Mononuclear cell (primary cell): ENCODE results near the gene ARHGEF11. TPM values are rescaled to one million over a fixed set of nuclear protein-coding genes. Genes with fewer than 3 reads are reported as not detected.

Source experiments
- H3K27me3 ChIP-seq: 2 replicates; pipeline ENCODE4 v1.6.0; 2011; ENCODE audit warnings: low read length, control low read depth; ENCODE audit not compliant: insufficient read depth
- H3K4me1 ChIP-seq: 2 replicates; pipeline ENCODE4 v1.5.1; 2011; ENCODE audit warnings: mild to moderate bottlenecking, low read length, control low read depth; ENCODE audit not compliant: insufficient read depth
- H3K4me3 ChIP-seq: 2 replicates; pipeline ENCODE4 v1.5.1; 2011; ENCODE audit warnings: mild to moderate bottlenecking, low read length, moderate library complexity
- H3K9me3 ChIP-seq: 2 replicates; pipeline ENCODE4 v1.5.1; 2011; ENCODE audit warnings: low read depth, mild to moderate bottlenecking, control low read depth, low read length
- total RNA-seq: library from RNA; depleted of rRNA; stranded (reverse); fragments of >200 nt; gene quantifications from one replicate; pipeline ENCODE4 v1.2.3, GENCODE V29; 2012

Gene ARHGEF11
- total RNA-seq, 1 donor = 18.3 TPM

GRCh38 chr1:156901590-156901900, 144.0 kb downstream of the ARHGEF11 start:
- no peaks in the 10 kb centered on the region for H3K27me3 ChIP-seq
- H3K4me1 ChIP-seq = no peaks in the 10 kb centered on the region
- H3K9me3 ChIP-seq = no peaks in the 10 kb centered on the region
- no peak overlapping the region for H3K4me3 ChIP-seq

- Histone ChIP-seq H3K4me3 (no peak overlapping the region), H3K27me3 (no peaks in the 10 kb centered on the region), H3K4me1 (no peaks in the 10 kb centered on the region), H3K9me3 (no peaks in the 10 kb centered on the region)
These were observed 144.5 kb downstream of the ARHGEF11 start for GRCh38 chr1:156900896-156901589.

- Histone ChIP-seq H3K27me3 (no peaks in the 10 kb centered on the region), H3K4me3 (no peak overlapping the region), H3K9me3 (no peaks in the 10 kb centered on the region), H3K4me1 (no peaks in the 10 kb centered on the region)
These were observed 145.4 kb downstream of the ARHGEF11 start for GRCh38 chr1:156899956-156900718.

GRCh38 chr1:156898971-156899664, 146.4 kb downstream of the ARHGEF11 start:
- H3K27me3 ChIP-seq = peaks cover 4% of the 10 kb centered on the region
- no peak overlapping the region for H3K4me3 ChIP-seq
- no peaks in the 10 kb centered on the region for H3K9me3 ChIP-seq
- H3K4me1 ChIP-seq = no peaks in the 10 kb centered on the region

- Histone ChIP-seq H3K9me3 (no peaks in the 10 kb centered on the region), H3K4me3 (no peak overlapping the region), H3K27me3 (peaks cover 12% of the 10 kb centered on the region), H3K4me1 (peaks cover 2% of the 10 kb centered on the region)
These were observed 147.4 kb downstream of the ARHGEF11 start for GRCh38 chr1:156898161-156898566.

- Histone ChIP-seq H3K9me3 (no peaks in the 10 kb centered on the region), H3K4me3 (no peak overlapping the region), H3K27me3 (peaks cover 16% of the 10 kb centered on the region), H3K4me1 (peaks cover 11% of the 10 kb centered on the region)
These were observed 148.3 kb downstream of the ARHGEF11 start for GRCh38 chr1:156897078-156897825.

GRCh38 chr1:156896490-156897033, 149.0 kb downstream of the ARHGEF11 start:
- Histone ChIP-seq H3K9me3 (no peaks in the 10 kb centered on the region), H3K4me1 (peaks cover 18% of the 10 kb centered on the region), H3K27me3 (peaks cover 22% of the 10 kb centered on the region), H3K4me3 (no peak overlapping the region)

- Histone ChIP-seq H3K4me1 (peaks cover 18% of the 10 kb centered on the region), H3K27me3 (peaks cover 28% of the 10 kb centered on the region), H3K4me3 (no peak overlapping the region), H3K9me3 (no peaks in the 10 kb centered on the region)
These were observed 149.6 kb downstream of the ARHGEF11 start for GRCh38 chr1:156895927-156896326.

- Histone ChIP-seq H3K4me1 (peaks cover 18% of the 10 kb centered on the region), H3K27me3 (peaks cover 30% of the 10 kb centered on the region), H3K9me3 (no peaks in the 10 kb centered on the region), H3K4me3 (no peak overlapping the region)
These were observed 150.1 kb downstream of the ARHGEF11 start for GRCh38 chr1:156895455-156895812.

GRCh38 chr1:156894711-156895454, 150.7 kb downstream of the ARHGEF11 start:
- Histone ChIP-seq H3K4me3 (no peak overlapping the region), H3K4me1 (peaks cover 18% of the 10 kb centered on the region), H3K9me3 (no peaks in the 10 kb centered on the region), H3K27me3 (peaks cover 33% of the 10 kb centered on the region)

- peaks cover 18% of the 10 kb centered on the region for H3K4me1 ChIP-seq
- no peaks in the 10 kb centered on the region for H3K9me3 ChIP-seq
- H3K4me3 ChIP-seq = no peak overlapping the region
- H3K27me3 ChIP-seq = peaks cover 33% of the 10 kb centered on the region
These were observed 151.5 kb downstream of the ARHGEF11 start for GRCh38 chr1:156894001-156894400.

- Histone ChIP-seq H3K9me3 (no peaks in the 10 kb centered on the region), H3K4me3 (no peak within 1 kb of the TSS), H3K27me3 (peaks cover 33% of the 10 kb centered on the region)
These were observed 152.2 kb downstream of the ARHGEF11 start, which contains the start of gene PEAR1 for GRCh38 chr1:156893048-156893953. Gene PEAR1 (plus strand): TSS chr1:156893718. CDS start chr1:156903927, 10,209 bp downstream.

More at GRCh38 chr1:156893048-156893953, 152.2 kb downstream of the ARHGEF11 start, which contains the start of gene PEAR1:
- peaks cover 18% of the 10 kb centered on the region for H3K4me1 ChIP-seq
